TTC549 (cell line): ENCODE data around the gene SBNO1.

ENCODE experiments used
- FAIRE-seq: peaks from 2 replicates; lab custom pipeline; 2012; peaks lifted over from hg19 to GRCh38; lab: Jason Lieb, UNC

SBNO1 gene

DNA sequence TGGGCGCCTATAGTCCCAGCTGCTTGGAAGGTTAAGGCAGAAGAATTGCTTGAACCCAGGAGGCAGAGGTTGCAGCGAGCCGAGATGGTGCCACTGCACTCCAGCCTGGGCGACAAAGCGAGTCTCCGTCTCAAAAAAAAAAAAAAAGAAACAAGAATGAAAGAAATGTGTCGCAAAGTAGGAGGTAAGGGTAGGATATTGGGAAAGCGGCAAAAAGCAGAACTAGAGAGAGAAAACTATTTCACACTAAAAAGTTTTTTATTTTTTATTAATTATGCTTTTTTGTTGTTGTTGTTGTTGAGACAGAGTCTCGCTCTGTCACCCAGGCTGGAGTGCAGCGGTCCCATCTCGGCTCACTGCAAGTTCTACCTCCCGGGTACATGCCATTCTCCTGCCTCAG lies 17.7 kb downstream of the SBNO1 start:
- FAIRE-seq = no peak

DNA sequence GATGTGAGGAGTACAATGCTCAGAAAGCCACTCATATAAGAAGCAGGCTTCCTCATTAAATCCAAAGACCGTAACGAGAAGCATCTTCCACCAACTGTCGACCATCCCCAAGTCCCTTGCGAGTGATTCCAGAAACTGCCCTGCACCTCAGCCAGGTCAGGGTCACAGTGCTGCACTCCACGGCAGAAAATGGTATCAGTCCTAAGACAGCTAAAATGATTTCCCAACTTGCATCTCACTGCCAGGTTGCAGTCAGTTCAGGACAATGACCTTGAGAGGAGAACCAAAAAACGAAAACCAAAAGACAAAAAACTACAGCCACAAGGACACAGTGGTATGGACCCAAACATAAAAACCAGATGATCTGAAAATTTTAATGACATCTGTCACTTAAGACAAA lies 20.6 kb downstream of the SBNO1 start:
- FAIRE-seq = no peak

DNA sequence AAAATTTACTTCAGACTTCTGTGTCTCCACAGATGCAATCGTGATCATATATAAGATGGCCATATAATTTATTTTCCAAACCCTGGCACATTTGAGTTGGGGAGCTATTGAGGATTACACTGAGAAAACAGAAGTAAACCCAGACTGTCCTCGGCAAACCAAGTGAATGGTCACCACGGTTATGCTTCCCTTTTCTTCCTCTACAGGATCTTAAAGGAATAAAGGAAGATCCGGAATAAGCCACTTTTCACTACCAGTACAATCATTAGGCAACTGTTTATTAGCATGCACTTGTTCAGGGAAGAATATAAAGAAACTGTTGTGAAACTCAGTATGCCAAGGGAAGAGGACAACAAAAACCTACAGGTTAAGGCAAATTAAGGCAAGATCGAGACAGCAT lies 27.6 kb downstream of the SBNO1 start:
- no peak for FAIRE-seq

DNA sequence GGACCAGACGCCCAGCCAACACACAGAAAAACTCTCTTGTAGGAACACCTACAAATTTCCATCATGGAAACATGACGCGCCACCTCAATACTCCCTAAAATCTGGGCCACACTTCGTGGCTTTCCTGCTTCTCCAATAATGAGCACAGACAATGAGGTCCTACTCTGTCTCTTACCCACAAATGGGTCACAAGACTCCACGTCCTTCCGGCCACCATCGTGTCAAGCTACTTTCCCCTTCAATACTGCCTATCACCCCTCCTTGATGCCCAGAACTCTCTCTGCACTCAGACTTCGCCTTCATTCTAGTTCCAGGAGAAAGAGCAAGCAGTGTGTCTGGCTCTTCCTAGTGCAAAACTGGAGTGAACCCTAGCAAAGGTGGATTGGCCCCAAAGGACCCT lies 28.1 kb downstream of the SBNO1 start:
- no peak for FAIRE-seq

DNA sequence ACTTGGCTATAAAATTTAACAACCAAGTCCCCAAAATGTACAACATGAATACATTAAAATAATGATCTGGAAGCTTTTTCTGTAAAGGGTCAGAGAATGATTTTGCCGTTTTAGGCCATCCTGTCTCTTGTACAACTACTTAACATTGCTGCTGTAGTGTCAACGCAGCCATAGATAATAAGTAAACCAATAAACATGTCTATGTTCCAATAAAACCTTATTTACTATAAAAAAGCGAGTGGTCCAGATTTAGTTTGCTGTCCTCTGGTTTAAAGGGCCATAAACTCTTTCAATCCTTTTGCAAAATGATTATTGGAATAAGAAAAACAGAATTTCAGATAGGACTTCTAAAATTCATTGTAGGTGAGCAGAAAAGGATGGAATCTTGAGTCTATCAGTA lies 29.2 kb downstream of the SBNO1 start:
- no peak for FAIRE-seq

DNA sequence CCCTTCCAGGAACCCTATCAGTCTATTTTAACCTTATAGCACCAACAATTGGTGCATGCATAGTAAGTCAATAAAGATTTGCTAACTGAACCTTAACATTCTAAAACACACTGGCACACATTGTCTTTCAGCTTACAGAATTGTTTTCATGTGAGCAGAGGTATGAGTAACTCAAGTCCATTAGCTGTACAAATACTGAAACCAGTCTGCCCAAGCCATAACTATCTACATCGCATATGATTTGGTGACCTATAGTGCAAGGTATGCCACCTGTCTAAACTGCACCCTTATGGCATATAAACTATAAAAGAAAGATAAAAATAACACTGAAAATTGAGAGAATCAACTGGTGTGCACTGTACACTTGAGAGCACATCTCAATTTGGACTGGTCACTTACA lies 34.8 kb downstream of the SBNO1 start:
- no peak for FAIRE-seq

DNA sequence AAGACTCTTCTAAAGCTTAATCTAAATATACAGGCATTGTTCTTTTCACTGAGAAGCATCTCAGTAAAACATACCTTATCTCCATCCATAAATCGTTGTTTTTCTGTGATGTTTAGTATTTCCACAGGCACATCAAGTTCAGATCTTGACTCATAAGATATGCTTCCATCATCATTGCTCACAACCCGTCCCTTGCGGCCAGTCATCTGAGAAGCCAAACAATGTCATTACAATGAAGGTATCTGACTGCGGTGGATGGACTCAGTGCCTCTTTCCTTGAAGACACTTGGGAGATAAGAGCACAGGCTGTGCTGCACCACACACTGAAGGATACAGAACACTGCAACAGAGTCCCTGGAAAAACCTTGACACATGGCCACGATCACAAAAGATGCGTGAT lies 44.8 kb downstream of the SBNO1 start:
- no peak for FAIRE-seq

DNA sequence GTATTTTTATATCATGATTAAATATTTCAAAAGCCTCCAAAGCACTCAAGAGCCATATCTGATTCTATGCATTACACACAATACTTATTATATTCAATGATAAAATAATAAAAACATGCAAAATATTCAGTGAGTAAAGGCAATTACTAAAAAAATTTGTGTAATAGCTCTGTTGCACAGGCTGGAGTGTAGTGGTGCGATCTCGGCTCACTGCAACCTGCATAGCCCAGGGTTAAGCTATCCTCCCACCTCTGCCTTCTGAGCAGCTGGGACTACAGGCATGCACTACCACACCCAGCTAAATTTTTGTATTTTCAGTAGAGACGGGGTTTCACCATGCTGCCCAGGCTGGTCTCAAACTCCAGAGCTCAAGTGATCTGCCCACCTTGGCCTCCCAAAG lies 45.4 kb downstream of the SBNO1 start:
- no peak for FAIRE-seq

DNA sequence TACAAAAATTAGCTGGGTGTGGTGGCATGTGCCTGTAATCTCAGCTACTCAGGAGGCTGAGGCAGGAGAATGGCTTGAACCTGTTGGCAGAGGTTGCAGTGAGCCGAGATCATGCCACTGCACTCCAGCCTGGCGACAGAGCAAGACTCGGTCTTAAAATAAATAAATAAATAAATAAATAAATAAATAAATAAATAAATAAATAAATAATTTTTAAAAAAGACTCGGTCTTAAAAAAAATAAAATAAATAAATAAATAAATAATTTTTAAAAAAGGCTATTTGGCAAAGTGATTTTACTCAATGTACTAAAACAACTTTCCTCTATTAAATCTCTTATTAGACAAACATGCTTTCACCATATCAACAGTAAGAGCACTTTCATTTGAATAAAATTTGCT lies 51.6 kb downstream of the SBNO1 start:
- FAIRE-seq = peak; percentile 46

DNA sequence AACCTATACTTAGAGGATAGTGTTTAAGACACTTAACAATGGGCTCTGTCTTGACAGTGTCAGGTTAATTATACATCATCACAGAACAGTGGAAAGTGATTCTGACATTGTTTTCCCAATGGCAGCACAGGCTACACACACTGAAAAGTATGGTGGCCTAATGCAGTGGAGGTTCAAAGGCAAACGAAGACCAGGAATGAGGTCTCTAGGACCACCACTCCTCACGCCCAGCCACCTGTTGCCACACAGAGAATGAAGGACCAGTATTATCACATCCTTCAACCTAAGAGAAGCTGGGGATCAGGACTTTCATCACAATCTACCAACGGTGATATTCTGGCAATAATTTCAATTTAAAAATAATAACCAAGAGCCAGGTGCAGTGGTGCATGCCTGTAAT lies 58.4 kb downstream of the SBNO1 start:
- no peak for FAIRE-seq

DNA sequence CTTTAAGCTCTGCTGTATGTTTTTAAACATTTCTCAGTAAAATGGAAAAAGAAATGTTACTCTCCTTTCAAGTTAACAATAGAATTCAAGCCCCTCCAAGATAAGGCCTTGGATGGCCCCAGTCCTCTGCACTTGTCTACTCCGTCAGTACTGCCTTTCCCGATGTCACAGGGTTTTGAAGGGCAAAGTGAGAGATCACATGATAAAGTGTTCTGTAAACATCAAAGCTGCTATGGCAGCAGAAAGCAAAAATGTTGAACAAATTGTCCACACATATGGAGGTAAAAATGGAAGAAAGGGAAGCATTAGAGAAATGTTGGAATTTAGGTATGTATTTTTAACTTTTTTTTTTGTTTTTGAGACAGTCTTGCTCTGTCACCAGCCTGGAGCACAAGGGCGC lies 59.5 kb downstream of the SBNO1 start:
- FAIRE-seq = no peak

DNA sequence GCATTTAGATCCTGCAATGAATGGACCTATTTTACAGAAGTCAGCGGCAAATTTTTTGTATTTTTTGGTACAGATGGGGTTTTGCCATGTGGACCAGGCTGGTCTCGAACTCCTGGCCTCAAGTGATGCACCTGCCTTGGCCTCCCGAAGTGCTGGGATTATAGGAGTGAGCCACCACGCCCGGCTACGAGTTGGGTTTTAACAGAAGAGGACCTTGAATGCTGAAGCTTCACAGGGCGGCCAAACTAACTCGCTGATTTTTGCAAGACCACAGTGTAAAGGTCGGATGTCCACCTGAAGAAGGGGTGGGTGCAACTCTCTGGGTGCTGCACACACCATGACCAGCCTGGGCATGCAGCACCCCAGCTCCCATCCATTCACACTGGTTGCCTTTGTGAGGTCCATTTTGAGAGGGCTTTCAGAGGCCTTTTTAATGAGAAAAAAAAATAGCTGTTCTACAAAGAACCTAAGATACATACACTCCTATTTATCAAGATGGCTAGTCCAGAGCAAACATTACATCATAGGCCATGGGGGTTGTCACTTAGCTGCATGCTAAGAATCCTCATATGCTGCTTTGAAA lies 71.4 kb downstream of the SBNO1 start:
- FAIRE-seq = no peak

DNA sequence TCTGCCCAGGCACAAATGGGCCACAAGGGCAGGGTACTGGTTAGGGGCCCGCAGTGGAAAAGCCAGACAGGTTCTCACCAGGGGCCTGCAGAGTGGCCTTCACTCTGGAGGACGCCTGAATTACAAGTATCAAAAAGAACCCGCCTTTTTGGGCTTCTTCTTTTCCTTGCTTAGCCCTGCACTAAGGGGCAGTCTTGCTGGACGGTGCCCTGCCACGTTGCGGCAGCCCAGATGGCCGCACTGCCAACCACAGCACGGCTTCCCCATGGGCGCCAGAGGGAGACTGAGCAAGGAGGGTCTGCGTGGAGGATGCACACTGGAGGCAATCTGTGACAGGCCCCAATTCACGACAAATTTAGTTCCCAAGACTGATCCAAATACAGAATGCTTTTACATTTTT lies 74.7 kb downstream of the SBNO1 start:
- FAIRE-seq = no peak

DNA sequence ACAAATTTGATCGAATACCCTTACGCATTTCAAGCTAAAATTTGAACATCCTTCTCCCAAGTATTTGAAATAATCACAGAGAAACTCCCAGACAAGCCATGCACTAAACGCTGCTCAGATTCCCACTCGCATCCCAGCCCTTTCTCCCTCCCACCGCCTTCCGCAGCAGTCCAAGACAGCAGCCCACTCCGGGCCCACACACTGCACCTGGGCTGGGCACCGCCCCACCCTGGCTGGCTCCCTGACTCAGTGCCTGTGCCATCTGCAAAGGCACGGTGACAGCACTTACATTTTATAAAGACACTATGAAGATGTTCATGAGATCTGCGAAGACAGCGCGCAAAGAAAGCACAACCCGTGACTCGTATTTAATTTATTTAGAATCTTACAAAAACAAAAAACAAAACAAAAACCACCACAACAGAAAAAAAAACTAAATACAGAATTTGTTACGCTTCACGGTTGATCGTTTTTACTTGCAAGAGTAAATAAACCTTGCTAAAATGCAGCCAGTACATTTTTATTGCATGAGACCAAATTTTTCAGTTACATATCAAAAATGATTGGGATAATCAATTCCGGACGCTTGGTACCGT lies 75.8 kb downstream of the SBNO1 start:
- no peak for FAIRE-seq

DNA sequence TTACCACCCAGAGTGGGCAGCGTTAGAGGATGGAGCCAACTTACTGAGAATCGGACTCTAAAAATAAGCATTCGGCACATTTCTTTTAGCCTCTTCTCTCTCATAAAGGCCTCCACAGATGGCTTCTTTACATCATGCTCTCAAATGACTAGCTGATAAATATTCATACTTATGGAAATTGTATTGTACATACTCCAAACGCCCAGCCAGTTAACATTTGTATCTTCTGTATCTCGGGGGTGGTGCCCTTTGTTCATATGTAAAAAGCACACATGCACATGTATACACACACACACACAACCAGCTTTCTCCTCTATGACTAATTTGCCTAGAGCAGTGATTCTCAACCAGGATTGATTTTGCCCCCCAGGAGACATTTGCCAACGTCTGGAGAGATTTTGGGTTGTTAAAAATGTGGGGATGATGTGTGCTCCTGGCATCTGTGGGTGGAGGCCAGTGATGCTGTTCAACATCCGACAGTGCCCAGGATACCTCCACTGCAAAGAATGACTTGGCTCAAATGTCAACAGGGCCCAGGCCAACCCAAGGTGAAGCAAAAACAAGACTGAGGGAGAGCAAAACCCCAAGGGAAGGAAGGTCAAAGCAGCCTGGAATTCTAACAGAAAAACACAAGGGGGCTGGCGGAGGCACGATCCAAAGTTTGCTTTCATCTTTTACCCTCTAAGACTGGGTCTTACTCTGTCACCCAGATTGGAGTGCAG lies 77.8 kb downstream of the SBNO1 start:
- no peak for FAIRE-seq

DNA sequence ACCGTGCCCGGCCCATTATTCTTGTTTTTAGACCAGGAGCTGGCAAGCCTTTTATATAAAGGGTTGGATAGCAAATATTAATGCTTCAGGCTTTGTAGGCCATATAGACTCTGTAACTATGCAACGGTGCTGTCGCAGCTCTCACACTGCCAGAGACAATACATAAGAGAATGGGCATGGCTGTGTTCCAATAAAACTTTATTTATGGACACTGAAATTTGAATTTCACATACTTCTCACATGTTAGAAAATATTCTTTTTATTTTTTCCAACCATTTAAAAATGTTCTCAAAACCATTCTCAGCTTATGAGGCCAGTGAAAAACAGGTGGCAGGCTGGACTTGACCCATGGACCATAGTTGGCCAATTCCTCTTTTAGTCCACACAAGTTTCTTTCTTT lies 80.0 kb downstream of the SBNO1 start:
- FAIRE-seq = no peak

DNA sequence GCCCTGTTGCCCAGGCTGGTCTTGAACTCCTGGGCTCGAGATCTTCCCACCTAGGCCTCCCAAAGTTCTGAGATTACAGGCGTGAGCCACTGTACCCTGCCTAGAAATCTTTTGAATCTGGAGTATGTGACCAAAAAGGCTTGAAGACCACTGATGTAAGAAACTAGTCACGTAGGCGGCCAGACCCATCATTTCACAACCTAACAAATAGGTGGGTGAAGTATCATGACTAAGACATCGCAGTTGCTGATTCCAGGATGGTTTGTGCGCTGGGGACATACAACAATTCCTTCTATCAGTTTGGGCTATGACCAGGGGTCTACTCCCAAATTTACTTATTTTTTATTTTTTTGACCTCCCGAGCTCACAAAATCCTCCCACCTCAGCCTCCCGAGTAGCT lies 81.2 kb downstream of the SBNO1 start:
- FAIRE-seq = no peak

DNA sequence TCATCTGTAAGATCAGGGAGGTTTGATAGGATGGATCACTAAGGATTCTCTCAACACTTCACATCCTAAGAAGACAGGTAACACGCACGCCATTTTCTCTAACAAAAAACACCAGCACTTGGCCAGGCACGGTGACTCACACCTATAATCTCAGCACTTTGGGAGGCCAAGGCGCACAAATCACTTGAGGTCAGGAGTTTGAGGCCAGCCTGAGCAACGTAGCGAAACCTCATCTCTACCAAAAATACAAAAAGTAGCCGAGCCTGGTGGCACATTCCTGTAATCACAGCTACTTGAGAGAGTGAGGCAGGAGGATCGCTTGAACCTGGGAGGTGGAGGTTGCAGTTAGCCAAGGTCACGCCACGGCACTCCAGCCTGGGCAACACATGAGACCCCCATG lies 82.5 kb downstream of the SBNO1 start:
- FAIRE-seq = no peak

DNA sequence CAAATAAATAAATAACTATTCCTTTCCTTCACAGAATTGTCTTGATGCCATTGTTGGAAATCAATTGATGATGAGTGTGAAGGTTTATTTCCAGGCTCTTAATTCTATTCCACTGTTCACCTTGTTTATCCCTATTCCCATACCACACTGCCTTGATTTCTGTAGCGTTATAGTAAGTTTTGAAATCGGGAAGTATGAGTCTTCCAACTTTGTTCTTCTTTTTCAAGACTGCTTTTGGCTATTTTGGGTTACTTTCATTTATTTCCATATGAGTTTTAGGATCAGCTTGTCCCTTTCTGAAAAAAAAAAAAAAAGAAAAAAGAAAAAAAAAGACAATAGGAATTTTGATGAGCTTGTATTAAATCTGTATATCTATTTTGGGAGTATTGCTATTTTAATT lies 83.7 kb downstream of the SBNO1 start:
- no peak for FAIRE-seq

DNA sequence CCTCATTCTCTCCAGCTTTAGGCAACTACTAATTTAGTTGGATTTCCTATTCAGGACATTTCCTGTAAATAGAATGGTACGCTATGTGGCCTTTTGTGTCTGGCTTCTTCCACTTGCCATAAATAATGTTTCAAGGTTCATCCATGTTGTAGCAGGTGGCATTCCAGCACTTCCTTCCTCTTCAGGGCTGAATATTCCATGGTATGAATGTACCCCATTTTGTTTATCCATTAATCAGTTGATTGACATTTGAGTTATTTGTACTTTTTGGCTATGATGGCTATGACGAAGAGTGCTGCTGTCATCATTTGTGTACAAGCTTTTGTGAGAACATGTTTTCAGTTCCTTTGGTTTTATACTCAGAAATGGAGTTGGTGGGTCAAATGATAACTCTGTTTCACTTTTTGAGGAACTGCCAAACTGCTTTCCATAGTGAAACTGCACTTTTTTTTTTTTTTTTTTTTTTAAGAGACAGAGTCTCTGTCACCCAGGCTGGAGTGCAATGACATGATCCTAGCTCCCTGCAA lies 86.5 kb downstream of the SBNO1 start:
- no peak for FAIRE-seq

DNA sequence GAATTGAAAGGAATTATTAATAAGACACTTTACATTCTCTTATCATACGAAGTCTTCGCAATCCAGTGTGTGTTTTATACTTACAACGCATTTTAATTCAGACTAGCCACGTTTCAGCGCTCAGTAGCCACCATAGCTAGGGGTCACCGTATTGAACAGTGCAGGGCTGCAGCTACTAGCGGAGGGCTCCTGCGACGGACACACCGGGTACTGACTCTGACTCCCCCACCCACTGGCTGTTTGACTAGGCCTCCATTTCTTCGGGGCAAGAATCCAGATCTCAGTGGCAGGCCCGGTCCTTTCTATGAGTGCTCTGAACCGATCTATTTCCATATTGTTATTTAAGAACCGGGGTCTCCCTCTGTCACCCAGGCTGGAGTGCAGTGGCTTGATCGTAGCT lies 91.5 kb downstream of the SBNO1 start:
- no peak for FAIRE-seq

DNA sequence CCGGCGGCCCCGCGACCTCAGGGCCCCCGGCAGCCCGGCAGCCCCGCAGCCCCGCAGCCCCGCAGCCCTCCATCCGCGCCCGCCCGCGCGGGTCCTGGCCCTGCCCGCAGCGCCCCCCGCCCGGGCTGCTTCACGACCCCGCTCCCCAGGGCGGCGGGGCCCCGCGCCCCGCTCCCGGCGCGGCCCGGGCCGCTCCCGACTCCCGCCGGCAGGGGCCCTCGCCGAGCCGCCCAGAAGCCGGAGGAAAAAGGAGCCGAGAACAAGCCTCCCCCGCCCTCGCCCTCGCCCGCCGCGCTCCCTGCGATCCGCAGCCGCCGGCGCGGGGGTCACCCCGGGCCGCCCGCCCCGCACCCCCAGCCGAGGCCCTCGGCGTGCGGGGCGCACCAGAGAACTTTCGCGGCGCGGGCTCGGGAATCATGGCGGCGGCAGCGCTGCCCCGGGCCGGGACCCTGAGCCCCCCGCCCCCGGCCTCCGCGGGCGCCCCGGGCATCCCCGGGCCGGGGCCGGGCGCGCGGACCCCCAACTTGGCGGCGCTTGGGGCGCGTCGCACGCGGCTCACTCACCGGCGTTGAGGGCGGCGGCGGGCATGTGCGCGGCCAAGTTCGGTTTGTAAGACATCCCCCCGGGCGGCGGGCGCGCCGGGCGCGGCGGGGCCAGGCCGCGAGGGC lies 93.5 kb downstream of the SBNO1 start:
- no peak for FAIRE-seq

DNA sequence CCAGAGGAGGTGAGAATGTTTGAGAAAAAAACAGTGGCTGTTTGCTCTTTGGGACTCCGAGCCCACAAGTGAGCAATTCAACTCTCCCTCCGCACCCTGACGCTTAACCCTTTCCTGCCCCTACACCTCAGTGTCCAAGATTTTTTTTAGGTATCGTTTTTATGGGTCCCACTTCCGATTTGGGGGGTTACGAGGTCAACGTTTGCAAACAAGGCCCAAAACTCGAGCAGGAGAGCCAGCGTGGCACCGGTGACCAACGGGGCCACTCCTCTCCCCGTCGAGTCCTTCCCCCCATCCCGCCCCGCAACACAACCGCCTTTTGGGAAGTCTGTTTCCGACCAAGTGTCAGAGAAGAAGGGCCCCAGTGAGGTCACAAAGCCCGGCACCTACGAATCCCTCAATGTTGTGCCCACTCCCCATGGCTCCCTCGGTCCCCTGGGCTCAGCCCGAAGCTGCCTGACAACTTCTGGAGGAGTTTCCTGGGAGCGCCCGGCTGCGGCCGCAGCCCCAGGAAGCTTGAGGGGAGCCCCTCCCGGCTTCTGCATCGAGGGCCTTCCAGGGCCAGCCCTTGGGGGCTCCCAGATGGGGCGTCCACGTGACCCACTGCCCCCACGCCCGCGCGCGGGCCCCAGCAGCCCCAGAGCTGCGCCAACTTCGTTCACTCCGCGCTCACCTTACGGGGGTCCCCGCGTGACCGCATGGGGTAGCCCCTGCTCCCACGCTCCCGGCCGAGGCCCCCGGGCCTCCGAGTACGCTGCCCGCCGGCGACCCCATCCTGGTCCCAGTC lies 94.2 kb downstream of the SBNO1 start:
- FAIRE-seq = no peak
